DOHH2 (cell line): Measurements from ENCODE around the gene IQCF2.

Experiments
- EZH2phosphoT487 ChIP-seq: fragments of 200-600 bp; sonication (generic); IDR thresholded peaks from 2 replicates; pipeline ENCODE4 v1.6.1; 2017; ENCODE audit warnings: borderline replicate concordance, mild to moderate bottlenecking, antibody characterized with exemption, low read length, moderate library complexity, mixed read lengths
- TF ChIP-seq, protein P1 (sequence below): fragments of 200-600 bp; sonication (generic); IDR thresholded peaks from one replicate; pipeline ENCODE4 v1.5.1; 2014; ENCODE audit warnings: antibody characterized with exemption, mild to moderate bottlenecking, low read depth, low read length; ENCODE audit not compliant: poor library complexity, severe bottlenecking

DNA sequence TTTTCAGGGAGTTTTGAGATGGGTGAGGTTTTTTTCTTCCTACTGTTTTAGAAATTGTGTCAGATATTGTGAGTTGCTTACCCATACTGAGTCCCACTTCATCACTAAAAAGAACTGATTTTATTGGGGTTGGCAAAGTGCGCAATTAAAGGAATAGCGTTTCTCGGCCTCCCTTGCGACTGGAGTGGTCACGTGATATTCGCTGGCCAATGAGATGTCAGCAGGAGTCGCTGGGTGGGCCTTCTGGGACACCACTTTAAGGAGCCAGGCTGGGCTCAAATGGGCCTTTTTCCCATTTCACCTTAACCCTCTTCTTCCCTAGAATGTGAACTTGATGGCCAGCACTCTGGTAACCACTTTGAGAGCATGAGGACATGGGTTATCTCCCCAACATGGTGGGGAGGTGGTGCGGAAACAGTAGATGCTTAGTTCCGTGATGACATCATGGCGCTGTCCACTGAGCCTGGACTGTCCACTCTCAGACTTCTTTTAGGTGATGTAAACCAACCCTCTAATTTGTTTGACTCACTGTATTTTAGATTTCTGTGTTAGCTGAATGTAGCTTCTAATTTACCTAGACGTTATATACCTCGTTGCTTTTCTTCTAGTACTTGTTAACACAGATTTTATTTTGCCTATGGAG, 27.2 kb downstream of the IQCF2 start:
- TF ChIP-seq, protein P1, sequence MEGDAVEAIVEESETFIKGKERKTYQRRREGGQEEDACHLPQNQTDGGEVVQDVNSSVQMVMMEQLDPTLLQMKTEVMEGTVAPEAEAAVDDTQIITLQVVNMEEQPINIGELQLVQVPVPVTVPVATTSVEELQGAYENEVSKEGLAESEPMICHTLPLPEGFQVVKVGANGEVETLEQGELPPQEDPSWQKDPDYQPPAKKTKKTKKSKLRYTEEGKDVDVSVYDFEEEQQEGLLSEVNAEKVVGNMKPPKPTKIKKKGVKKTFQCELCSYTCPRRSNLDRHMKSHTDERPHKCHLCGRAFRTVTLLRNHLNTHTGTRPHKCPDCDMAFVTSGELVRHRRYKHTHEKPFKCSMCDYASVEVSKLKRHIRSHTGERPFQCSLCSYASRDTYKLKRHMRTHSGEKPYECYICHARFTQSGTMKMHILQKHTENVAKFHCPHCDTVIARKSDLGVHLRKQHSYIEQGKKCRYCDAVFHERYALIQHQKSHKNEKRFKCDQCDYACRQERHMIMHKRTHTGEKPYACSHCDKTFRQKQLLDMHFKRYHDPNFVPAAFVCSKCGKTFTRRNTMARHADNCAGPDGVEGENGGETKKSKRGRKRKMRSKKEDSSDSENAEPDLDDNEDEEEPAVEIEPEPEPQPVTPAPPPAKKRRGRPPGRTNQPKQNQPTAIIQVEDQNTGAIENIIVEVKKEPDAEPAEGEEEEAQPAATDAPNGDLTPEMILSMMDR = no peak
- TF ChIP-seq EZH2phosphoT487 = no peak
